Type B pancreatic cell (in vitro differentiated cells): ENCODE measurements around the gene LIN52. TPM values are rescaled to one million over a fixed set of nuclear protein-coding genes. Genes with fewer than 3 reads are reported as not detected.

ENCODE experiments used
- DNase-seq: peaks from one replicate; pipeline ENCODE4 v3.0.0; 2021; ENCODE audit warnings: mixed read lengths; ENCODE audit not compliant: unreplicated experiment; ENCODE audit errors: extremely low spot score
- H3K27ac Mint-ChIP-seq: 2 replicates; pipeline ENCODE4 v1.8.0; 2021; ENCODE audit warnings: mild to moderate bottlenecking, mixed read lengths
- H3K27me3 Mint-ChIP-seq: 2 replicates; pipeline ENCODE4 v1.8.0; 2021; ENCODE audit warnings: mixed read lengths
- H3K36me3 Mint-ChIP-seq: 2 replicates; pipeline ENCODE4 v1.8.0; 2021; ENCODE audit warnings: mixed read lengths
- H3K4me1 Mint-ChIP-seq: one replicate; pipeline ENCODE4 v1.8.0; 2021; ENCODE audit warnings: mixed read lengths; ENCODE audit not compliant: unreplicated experiment
- H3K4me3 Mint-ChIP-seq: 2 replicates; pipeline ENCODE4 v1.8.0; 2021; ENCODE audit warnings: mild to moderate bottlenecking, mixed read lengths
- H3K9me3 Mint-ChIP-seq: 2 replicates; pipeline ENCODE4 v1.8.0; 2021; ENCODE audit warnings: mixed read lengths
- total RNA-seq: library from RNA; stranded (reverse); gene quantifications from 2 replicates; pipeline ENCODE4 v1.2.1, GENCODE V29; 2021; ENCODE audit warnings: low replicate concordance
- TF ChIP-seq, protein P1 (sequence below): fragments of 200-600 bp; sonication (generic); conservative IDR thresholded peaks from 2 replicates; pipeline ENCODE4 v1.5.0; 2021; ENCODE audit warnings: antibody characterized with exemption, mild to moderate bottlenecking

Gene LIN52
- total RNA-seq, 1 donor from 2014 or later, result 15.1 TPM

DNA sequence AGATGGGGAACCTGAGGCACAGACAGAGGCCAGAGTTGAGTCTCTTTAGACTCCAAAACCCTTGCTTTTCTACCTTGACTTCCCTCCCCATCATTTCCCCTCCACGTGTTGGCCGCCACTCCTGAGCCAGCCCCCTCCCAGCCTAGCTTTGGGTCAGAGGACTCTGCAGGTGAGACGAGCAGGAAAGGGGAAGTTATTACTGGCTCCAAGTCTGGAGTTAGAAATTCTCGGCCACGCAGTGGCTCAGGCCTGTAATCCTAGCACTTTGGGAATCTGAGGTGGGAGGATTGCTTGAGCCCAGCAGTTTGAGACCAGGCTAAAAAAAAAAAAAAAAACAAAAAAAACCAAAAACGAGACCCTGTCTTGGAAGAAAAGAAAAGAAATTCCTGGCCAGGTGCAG is 163.3 kb downstream of the LIN52 start:
- Mint-ChIP-seq H3K27ac (no peak overlapping the region), H3K4me3 (no peak overlapping the region), H3K4me1 (peaks cover 6% of the 10 kb centered on the region), H3K36me3 (no peaks in the 10 kb centered on the region), H3K9me3 (no peaks in the 10 kb centered on the region), H3K27me3 (peaks cover 74% of the 10 kb centered on the region)
- TF ChIP-seq, protein P1, sequence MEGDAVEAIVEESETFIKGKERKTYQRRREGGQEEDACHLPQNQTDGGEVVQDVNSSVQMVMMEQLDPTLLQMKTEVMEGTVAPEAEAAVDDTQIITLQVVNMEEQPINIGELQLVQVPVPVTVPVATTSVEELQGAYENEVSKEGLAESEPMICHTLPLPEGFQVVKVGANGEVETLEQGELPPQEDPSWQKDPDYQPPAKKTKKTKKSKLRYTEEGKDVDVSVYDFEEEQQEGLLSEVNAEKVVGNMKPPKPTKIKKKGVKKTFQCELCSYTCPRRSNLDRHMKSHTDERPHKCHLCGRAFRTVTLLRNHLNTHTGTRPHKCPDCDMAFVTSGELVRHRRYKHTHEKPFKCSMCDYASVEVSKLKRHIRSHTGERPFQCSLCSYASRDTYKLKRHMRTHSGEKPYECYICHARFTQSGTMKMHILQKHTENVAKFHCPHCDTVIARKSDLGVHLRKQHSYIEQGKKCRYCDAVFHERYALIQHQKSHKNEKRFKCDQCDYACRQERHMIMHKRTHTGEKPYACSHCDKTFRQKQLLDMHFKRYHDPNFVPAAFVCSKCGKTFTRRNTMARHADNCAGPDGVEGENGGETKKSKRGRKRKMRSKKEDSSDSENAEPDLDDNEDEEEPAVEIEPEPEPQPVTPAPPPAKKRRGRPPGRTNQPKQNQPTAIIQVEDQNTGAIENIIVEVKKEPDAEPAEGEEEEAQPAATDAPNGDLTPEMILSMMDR, result no peak
- no peak for DNase-seq

DNA sequence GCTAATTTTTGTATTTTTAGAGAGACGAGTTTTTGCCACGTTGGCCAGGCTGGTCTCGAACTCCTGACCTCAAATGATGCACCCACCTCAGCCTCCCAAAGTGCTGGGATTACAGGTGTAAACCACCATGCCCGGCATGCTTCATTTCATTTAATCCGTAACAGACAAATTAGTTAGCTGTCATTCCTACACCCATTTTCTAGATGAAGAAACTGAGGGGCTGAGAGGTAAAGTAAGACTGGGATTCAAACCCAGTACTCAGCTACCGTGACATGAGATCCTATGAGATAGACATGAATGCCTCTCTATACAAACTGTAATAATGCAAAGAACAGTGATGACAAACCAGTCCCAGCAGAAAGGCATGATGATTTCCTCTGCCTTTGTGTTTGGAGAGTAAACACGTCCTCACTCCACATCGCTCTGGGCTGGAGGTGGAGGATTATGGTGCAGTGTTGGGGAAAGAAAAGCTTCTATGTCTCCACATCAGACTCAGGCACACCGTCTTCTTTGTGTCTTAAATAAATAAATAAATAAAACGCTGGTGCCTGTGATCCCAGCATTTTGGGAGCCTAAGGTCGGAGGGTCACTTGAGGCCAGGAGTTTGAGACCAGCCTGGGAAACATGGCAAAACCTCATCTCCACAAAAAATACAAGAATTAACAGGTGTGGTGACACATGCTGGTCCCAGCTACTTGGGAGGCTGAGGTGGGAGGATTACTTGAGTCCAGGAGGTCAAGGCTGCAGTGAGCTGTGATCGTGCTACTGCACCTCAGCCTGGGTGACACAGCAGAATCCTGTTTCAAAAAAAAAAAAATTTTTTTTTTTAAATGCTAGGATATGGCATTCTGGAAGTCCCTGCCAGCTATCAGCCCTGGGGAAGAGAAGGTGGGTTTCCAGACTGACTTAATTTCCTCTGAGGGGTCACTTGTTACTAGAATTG is 164.9 kb downstream of the LIN52 start:
- Mint-ChIP-seq H3K27ac (no peak overlapping the region), H3K4me3 (no peak overlapping the region), H3K36me3 (no peaks in the 10 kb centered on the region), H3K9me3 (no peaks in the 10 kb centered on the region), H3K27me3 (peaks cover 67% of the 10 kb centered on the region), H3K4me1 (peaks cover 6% of the 10 kb centered on the region)
- TF ChIP-seq, protein P1, result no peak
- no peak for DNase-seq

Other genes starting within 250 kb of the LIN52 start
- 9.5 and 9.6 TPM in 2 replicates for gene PTGR2, start 233.1 kb upstream of the LIN52 start, total RNA-seq
- 44.2 and 50.8 TPM in 2 replicates for gene ZNF410, start 198.1 kb upstream of the LIN52 start, total RNA-seq
- 3.0 and 5.3 TPM in 2 replicates for gene FAM161B, start 134.9 kb upstream of the LIN52 start, total RNA-seq
- 16.5 and 21.2 TPM in 2 replicates for gene COQ6, start 134.7 kb upstream of the LIN52 start, total RNA-seq
- gene ENTPD5, start 65.7 kb upstream of the LIN52 start, total RNA-seq, result 22.2 and 25.8 TPM in 2 replicates
- 6.6 and 9.0 TPM in 2 replicates for gene BBOF1, start 65.6 kb upstream of the LIN52 start, total RNA-seq
- gene ALDH6A1, start 503 bp upstream of the LIN52 start, total RNA-seq, result 28.2 and 67.2 TPM in 2 replicates
- gene VSX2, start 154.5 kb downstream of the LIN52 start, total RNA-seq, result 0.12 TPM in 1 of 2 replicates, not detected in the other
- gene ABCD4, start 218.0 kb downstream of the LIN52 start, total RNA-seq, result 60.5 and 92.6 TPM in 2 replicates